Measurements from ENCODE around the gene ZNF830.

The ZNF830 gene

GRCh38 chr17:34974794-34975785 is 13.8 kb downstream of the ZNF830 start:
- H3K27me3 ChIP-seq (ENCODE audit: control insufficient read depth, insufficient read depth, low read length), result no peaks in the 10 kb centered on the region
- H3K27ac ChIP-seq (ENCODE audit: low read depth, low read length), result no peak overlapping the region
- no peak overlapping the region for H3K9ac ChIP-seq (ENCODE audit: low read length)
- H3K36me3 ChIP-seq (ENCODE audit: control insufficient read depth, insufficient read depth, low read length), result no peaks in the 10 kb centered on the region
- H3K4me1 ChIP-seq (ENCODE audit: control insufficient read depth, insufficient read depth, low read length), result peaks cover 4% of the 10 kb centered on the region
- no peak overlapping the region for H3K4me3 ChIP-seq (ENCODE audit: low read depth, low read length)
- H3K9me3 ChIP-seq (ENCODE audit: control insufficient read depth, insufficient read depth, low read depth, low read length), result no peaks in the 10 kb centered on the region

GRCh38 chr17:34979153-34979552 is 17.8 kb downstream of the ZNF830 start:
- Histone ChIP-seq H3K9me3 (ENCODE audit: control insufficient read depth, insufficient read depth, low read depth, low read length) (no peaks in the 10 kb centered on the region), H3K27ac (ENCODE audit: low read depth, low read length) (no peak overlapping the region), H3K27me3 (ENCODE audit: control insufficient read depth, insufficient read depth, low read length) (no peaks in the 10 kb centered on the region), H3K36me3 (ENCODE audit: control insufficient read depth, insufficient read depth, low read length) (peaks cover 19% of the 10 kb centered on the region), H3K4me1 (ENCODE audit: control insufficient read depth, insufficient read depth, low read length) (peaks cover 4% of the 10 kb centered on the region), H3K4me3 (ENCODE audit: low read depth, low read length) (peak overlapping the region; percentile 75; the same call in 1 of the 2 replicates), H3K9ac (ENCODE audit: low read length) (no peak overlapping the region)

GRCh38 chr17:34979650-34980352 is 18.5 kb downstream of the ZNF830 start:
- Histone ChIP-seq H3K9ac (ENCODE audit: low read length) (peak overlapping the region; percentile 96), H3K4me1 (ENCODE audit: control insufficient read depth, insufficient read depth, low read length) (peaks cover 4% of the 10 kb centered on the region), H3K9me3 (ENCODE audit: control insufficient read depth, insufficient read depth, low read depth, low read length) (no peaks in the 10 kb centered on the region), H3K27ac (ENCODE audit: low read depth, low read length) (peak overlapping the region; percentile 97; the same call in 1 of the 2 replicates), H3K27me3 (ENCODE audit: control insufficient read depth, insufficient read depth, low read length) (no peaks in the 10 kb centered on the region), H3K36me3 (ENCODE audit: control insufficient read depth, insufficient read depth, low read length) (peaks cover 23% of the 10 kb centered on the region), H3K4me3 (ENCODE audit: low read depth, low read length) (peak overlapping the region; percentile 75)

GRCh38 chr17:34980353-34980680 is 19.0 kb downstream of the ZNF830 start, which contains the start of gene LIG3:
Gene LIG3 (plus strand): TSS chr17:34980512. CDS start chr17:34983006, 2,494 bp downstream.
- H3K9ac ChIP-seq (ENCODE audit: low read length), result peak within 1 kb of the TSS; percentile 96
- peaks cover 4% of the 10 kb centered on the region; the same call in 1 of the 2 replicates for H3K4me1 ChIP-seq (ENCODE audit: control insufficient read depth, insufficient read depth, low read length)
- H3K9me3 ChIP-seq (ENCODE audit: control insufficient read depth, insufficient read depth, low read depth, low read length), result no peaks in the 10 kb centered on the region
- H3K27me3 ChIP-seq (ENCODE audit: control insufficient read depth, insufficient read depth, low read length), result no peaks in the 10 kb centered on the region
- peak within 1 kb of the TSS; percentile 75 for H3K4me3 ChIP-seq (ENCODE audit: low read depth, low read length)
- peak within 1 kb of the TSS; percentile 97 for H3K27ac ChIP-seq (ENCODE audit: low read depth, low read length)
- peaks cover 28% of the 10 kb centered on the region for H3K36me3 ChIP-seq (ENCODE audit: control insufficient read depth, insufficient read depth, low read length)

GRCh38 chr17:34980681-34981537 is 19.6 kb downstream of the ZNF830 start:
- H3K36me3 ChIP-seq (ENCODE audit: control insufficient read depth, insufficient read depth, low read length), result peaks cover 34% of the 10 kb centered on the region
- peak overlapping the region; percentile 75 for H3K4me3 ChIP-seq (ENCODE audit: low read depth, low read length)
- H3K4me1 ChIP-seq (ENCODE audit: control insufficient read depth, insufficient read depth, low read length), result peaks cover 4% of the 10 kb centered on the region; the same call in 1 of the 2 replicates
- no peaks in the 10 kb centered on the region for H3K27me3 ChIP-seq (ENCODE audit: control insufficient read depth, insufficient read depth, low read length)
- no peaks in the 10 kb centered on the region for H3K9me3 ChIP-seq (ENCODE audit: control insufficient read depth, insufficient read depth, low read depth, low read length)
- H3K27ac ChIP-seq (ENCODE audit: low read depth, low read length), result peak overlapping the region; percentile 97
- H3K9ac ChIP-seq (ENCODE audit: low read length), result peak overlapping the region; percentile 96

- Histone ChIP-seq H3K4me1 (ENCODE audit: control insufficient read depth, insufficient read depth, low read length) (peaks cover 4% of the 10 kb centered on the region; the same call in 1 of the 2 replicates), H3K27me3 (ENCODE audit: control insufficient read depth, insufficient read depth, low read length) (no peaks in the 10 kb centered on the region), H3K9ac (ENCODE audit: low read length) (peak overlapping the region; percentile 96), H3K36me3 (ENCODE audit: control insufficient read depth, insufficient read depth, low read length) (peaks cover 42% of the 10 kb centered on the region), H3K4me3 (ENCODE audit: low read depth, low read length) (peak overlapping the region; percentile 75), H3K9me3 (ENCODE audit: control insufficient read depth, insufficient read depth, low read depth, low read length) (no peaks in the 10 kb centered on the region), H3K27ac (ENCODE audit: low read depth, low read length) (peak overlapping the region; percentile 97; the same call in 1 of the 2 replicates)
Measured at GRCh38 chr17:34981538-34982241, 20.4 kb downstream of the ZNF830 start.

- H3K4me3 ChIP-seq (ENCODE audit: low read depth, low read length), result no peak overlapping the region
- no peaks in the 10 kb centered on the region for H3K27me3 ChIP-seq (ENCODE audit: control insufficient read depth, insufficient read depth, low read length)
- no peak overlapping the region for H3K27ac ChIP-seq (ENCODE audit: low read depth, low read length)
- H3K9me3 ChIP-seq (ENCODE audit: control insufficient read depth, insufficient read depth, low read depth, low read length), result no peaks in the 10 kb centered on the region
- H3K9ac ChIP-seq (ENCODE audit: low read length), result no peak overlapping the region
- no peaks in the 10 kb centered on the region for H3K4me1 ChIP-seq (ENCODE audit: control insufficient read depth, insufficient read depth, low read length)
- H3K36me3 ChIP-seq (ENCODE audit: control insufficient read depth, insufficient read depth, low read length), result peaks cover 91% of the 10 kb centered on the region
Measured at GRCh38 chr17:34987232-34987631, 25.9 kb downstream of the ZNF830 start.

GRCh38 chr17:34988644-34989043 is 27.3 kb downstream of the ZNF830 start:
- Histone ChIP-seq H3K27ac (ENCODE audit: low read depth, low read length) (no peak overlapping the region), H3K9ac (ENCODE audit: low read length) (no peak overlapping the region), H3K9me3 (ENCODE audit: control insufficient read depth, insufficient read depth, low read depth, low read length) (no peaks in the 10 kb centered on the region), H3K27me3 (ENCODE audit: control insufficient read depth, insufficient read depth, low read length) (no peaks in the 10 kb centered on the region), H3K4me1 (ENCODE audit: control insufficient read depth, insufficient read depth, low read length) (no peaks in the 10 kb centered on the region), H3K4me3 (ENCODE audit: low read depth, low read length) (no peak overlapping the region), H3K36me3 (ENCODE audit: control insufficient read depth, insufficient read depth, low read length) (peaks cover 94% of the 10 kb centered on the region)

- Histone ChIP-seq H3K27ac (ENCODE audit: low read depth, low read length) (no peak overlapping the region), H3K9me3 (ENCODE audit: control insufficient read depth, insufficient read depth, low read depth, low read length) (no peaks in the 10 kb centered on the region), H3K27me3 (ENCODE audit: control insufficient read depth, insufficient read depth, low read length) (no peaks in the 10 kb centered on the region), H3K9ac (ENCODE audit: low read length) (no peak overlapping the region), H3K4me1 (ENCODE audit: control insufficient read depth, insufficient read depth, low read length) (no peaks in the 10 kb centered on the region), H3K36me3 (ENCODE audit: control insufficient read depth, insufficient read depth, low read length) (peaks cover 96% of the 10 kb centered on the region), H3K4me3 (ENCODE audit: low read depth, low read length) (no peak overlapping the region)
Measured at GRCh38 chr17:34989473-34989872, 28.1 kb downstream of the ZNF830 start.

- H3K4me1 ChIP-seq (ENCODE audit: control insufficient read depth, insufficient read depth, low read length), result no peaks in the 10 kb centered on the region
- H3K36me3 ChIP-seq (ENCODE audit: control insufficient read depth, insufficient read depth, low read length), result peaks cover 97% of the 10 kb centered on the region
- no peaks in the 10 kb centered on the region for H3K9me3 ChIP-seq (ENCODE audit: control insufficient read depth, insufficient read depth, low read depth, low read length)
- H3K4me3 ChIP-seq (ENCODE audit: low read depth, low read length), result no peak overlapping the region
- H3K9ac ChIP-seq (ENCODE audit: low read length), result no peak overlapping the region
- no peak overlapping the region for H3K27ac ChIP-seq (ENCODE audit: low read depth, low read length)
- H3K27me3 ChIP-seq (ENCODE audit: control insufficient read depth, insufficient read depth, low read length), result no peaks in the 10 kb centered on the region
Measured at GRCh38 chr17:34990921-34991365, 29.6 kb downstream of the ZNF830 start.
